ENCODE results near the gene DNER.

GRCh38 chr2:229474125-229474524, 240.2 kb downstream of the DNER start:
- no peak for TF ChIP-seq CTCF (IDR thresholded peaks at IDR 0.05)
- no peak for TF ChIP-seq POLR2A (IDR thresholded peaks at IDR 0.05)

Measured in breast epithelium (tissue), 3 donors.